Endodermal cell (in vitro differentiated cells): ENCODE data around the gene DLX6. TPM values are rescaled to one million over a fixed set of nuclear protein-coding genes. Genes with fewer than 3 reads are reported as not detected.

Experiments
- DNase-seq: peaks from one replicate; pipeline ENCODE4 v3.0.0-alpha.2; 2017
- H3K27ac ChIP-seq: 2 replicates; pipeline ENCODE4 v1.5.1; 2013; ENCODE audit warnings: mild to moderate bottlenecking, low read depth, low read length, moderate library complexity
- H3K27me3 ChIP-seq: 2 replicates; pipeline ENCODE4 v1.6.1; 2013; ENCODE audit warnings: mild to moderate bottlenecking, low read length, moderate library complexity; ENCODE audit not compliant: insufficient read depth, control insufficient read depth, poor library complexity, severe bottlenecking
- H3K36me3 ChIP-seq: 2 replicates; pipeline ENCODE4 v1.7.0; 2013; ENCODE audit warnings: mild to moderate bottlenecking, low read length, moderate library complexity; ENCODE audit not compliant: control insufficient read depth, insufficient read depth
- H3K4me1 ChIP-seq: one replicate; pipeline ENCODE4 v1.7.0; 2013; ENCODE audit warnings: low read length; ENCODE audit not compliant: control insufficient read depth, insufficient read depth
- H3K4me3 ChIP-seq: 2 replicates; pipeline ENCODE4 v1.5.1; 2013; ENCODE audit warnings: mild to moderate bottlenecking, low read length, moderate library complexity
- H3K9ac ChIP-seq: 2 replicates; pipeline ENCODE4 v1.6.1; 2013; ENCODE audit warnings: mild to moderate bottlenecking, low read length, moderate library complexity; ENCODE audit not compliant: poor library complexity, severe bottlenecking; ENCODE audit errors: extremely low read depth
- H3K9me3 ChIP-seq: 2 replicates; pipeline ENCODE4 v1.6.1; 2013; ENCODE audit warnings: mild to moderate bottlenecking, low read length, moderate library complexity; ENCODE audit not compliant: control insufficient read depth
- H3K27ac Mint-ChIP-seq: 2 replicates; pipeline ENCODE4 v1.8.0; 2020; ENCODE audit warnings: mixed read lengths
- H3K27me3 Mint-ChIP-seq: 2 replicates; pipeline ENCODE4 v1.8.0; 2021; ENCODE audit warnings: mild to moderate bottlenecking, mixed read lengths; ENCODE audit not compliant: insufficient read depth
- H3K36me3 Mint-ChIP-seq: 2 replicates; pipeline ENCODE4 v1.8.0; 2020; ENCODE audit warnings: low read depth, mixed read lengths
- H3K4me1 Mint-ChIP-seq: 2 replicates; pipeline ENCODE4 v1.8.0; 2020; ENCODE audit warnings: mixed read lengths
- H3K4me3 Mint-ChIP-seq: 2 replicates; pipeline ENCODE4 v1.8.0; 2020; ENCODE audit warnings: mild to moderate bottlenecking, moderate library complexity, mixed read lengths
- H3K9me3 Mint-ChIP-seq: 2 replicates; pipeline ENCODE4 v1.8.0; 2020; ENCODE audit warnings: mild to moderate bottlenecking, mixed read lengths
- WGBS, 2 experiments: methylation state at CpG; one replicate each; pipeline versions ENCODE4 v1.1.5 to v1.1.7; 2013; ENCODE audit warnings: missing lambda C conversion rate in 2 of 2, mixed read lengths in 1 of 2; ENCODE audit not compliant: insufficient coverage in 1 of 2, insufficient read length in 1 of 2; 5-methylcytosine and 5-hydroxymethylcytosine counted together
- total RNA-seq, 2 donors: library from RNA; stranded (reverse); fragmentation: NEBNext Ultra II Directional in 1 of 2; extraction: Animal tissue kit (Norgen Biotek cat#: 25700) in 1 of 2; gene quantifications; 2 replicates in 1 of 2; 3 replicates in 1 of 2; pipeline ENCODE4 v1.2.1, GENCODE V29; 2021
- TF ChIP-seq, protein P1 (sequence below): fragments of 200-600 bp; sonication (generic); conservative IDR thresholded peaks from 2 replicates; pipeline ENCODE4 v1.5.0; 2021; ENCODE audit warnings: antibody characterized with exemption, mild to moderate bottlenecking

Gene DLX6
- total RNA-seq, 2 donors from 2014 or later: not detected

GRCh38 chr7:97015279-97015678 lies 9.9 kb downstream of the DLX6 start:
- peaks cover 23% of the 10 kb centered on the region for H3K4me1 Mint-ChIP-seq

DNA sequence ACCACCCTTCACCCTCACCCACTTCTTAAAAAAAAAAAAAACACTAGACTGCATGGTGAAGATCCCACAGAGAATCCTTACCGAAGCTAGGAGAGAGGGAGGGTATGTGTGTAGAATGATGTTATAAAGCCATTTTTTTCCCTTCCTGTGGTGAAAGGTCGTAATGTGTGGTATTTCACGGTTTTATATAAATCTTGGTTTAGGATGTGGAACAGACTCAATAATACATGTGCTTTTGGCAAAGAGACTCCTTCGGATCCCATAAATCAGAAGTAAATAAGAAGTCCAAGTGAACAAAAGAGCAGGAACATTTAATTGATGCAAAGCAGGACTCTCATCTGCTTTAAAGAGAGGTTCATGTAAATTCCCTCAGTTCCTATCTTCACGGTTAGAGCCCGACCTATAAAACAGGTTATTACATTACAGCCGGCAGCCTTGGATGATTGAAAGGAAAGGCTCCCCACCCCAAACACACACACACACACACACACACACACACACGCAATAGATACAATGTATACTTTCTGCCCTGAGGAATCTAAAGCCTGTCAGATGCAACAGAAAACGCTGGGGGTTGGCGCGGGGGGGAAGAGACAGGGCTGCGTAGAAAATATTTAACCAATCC lies 10.5 kb downstream of the DLX6 start:
- 5 to 43% methylated on average over 1 to 11 of the region's 12 CpGs for WGBS, 2 experiments
- no peak overlapping the region for H3K9ac ChIP-seq
- TF ChIP-seq, protein P1, sequence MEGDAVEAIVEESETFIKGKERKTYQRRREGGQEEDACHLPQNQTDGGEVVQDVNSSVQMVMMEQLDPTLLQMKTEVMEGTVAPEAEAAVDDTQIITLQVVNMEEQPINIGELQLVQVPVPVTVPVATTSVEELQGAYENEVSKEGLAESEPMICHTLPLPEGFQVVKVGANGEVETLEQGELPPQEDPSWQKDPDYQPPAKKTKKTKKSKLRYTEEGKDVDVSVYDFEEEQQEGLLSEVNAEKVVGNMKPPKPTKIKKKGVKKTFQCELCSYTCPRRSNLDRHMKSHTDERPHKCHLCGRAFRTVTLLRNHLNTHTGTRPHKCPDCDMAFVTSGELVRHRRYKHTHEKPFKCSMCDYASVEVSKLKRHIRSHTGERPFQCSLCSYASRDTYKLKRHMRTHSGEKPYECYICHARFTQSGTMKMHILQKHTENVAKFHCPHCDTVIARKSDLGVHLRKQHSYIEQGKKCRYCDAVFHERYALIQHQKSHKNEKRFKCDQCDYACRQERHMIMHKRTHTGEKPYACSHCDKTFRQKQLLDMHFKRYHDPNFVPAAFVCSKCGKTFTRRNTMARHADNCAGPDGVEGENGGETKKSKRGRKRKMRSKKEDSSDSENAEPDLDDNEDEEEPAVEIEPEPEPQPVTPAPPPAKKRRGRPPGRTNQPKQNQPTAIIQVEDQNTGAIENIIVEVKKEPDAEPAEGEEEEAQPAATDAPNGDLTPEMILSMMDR: no peak
- H3K4me1 ChIP-seq: peaks cover 3% of the 10 kb centered on the region
- peaks cover 100% of the 10 kb centered on the region for H3K27me3 ChIP-seq
- peak overlapping the region; percentile 60 for H3K4me3 Mint-ChIP-seq
- H3K27ac Mint-ChIP-seq: no peak overlapping the region
- no peaks in the 10 kb centered on the region for H3K36me3 Mint-ChIP-seq
- no peaks in the 10 kb centered on the region for H3K36me3 ChIP-seq
- H3K4me1 Mint-ChIP-seq: peaks cover 25% of the 10 kb centered on the region
- H3K4me3 ChIP-seq: peak overlapping the region; percentile 71
- peaks cover 100% of the 10 kb centered on the region for H3K27me3 Mint-ChIP-seq
- H3K9me3 ChIP-seq: no peaks in the 10 kb centered on the region
- DNase-seq: no peak
- H3K9me3 Mint-ChIP-seq: no peaks in the 10 kb centered on the region
- no peak overlapping the region for H3K27ac ChIP-seq

More at GRCh38 chr7:97015279-97015678, 9.9 kb downstream of the DLX6 start:
- H3K27ac ChIP-seq: no peak overlapping the region
- H3K4me3 ChIP-seq: no peak overlapping the region
- Mint-ChIP-seq H3K27ac (no peak overlapping the region), H3K36me3 (no peaks in the 10 kb centered on the region), H3K27me3 (peaks cover 100% of the 10 kb centered on the region), H3K9me3 (no peaks in the 10 kb centered on the region), H3K4me3 (no peak overlapping the region)
- peaks cover 100% of the 10 kb centered on the region for H3K27me3 ChIP-seq
- no peaks in the 10 kb centered on the region for H3K9me3 ChIP-seq
- no peaks in the 10 kb centered on the region for H3K36me3 ChIP-seq
- DNase-seq: no peak
- 24% methylated on average over 3 of the region's 3 CpGs; no CpG with 5 or more reads in 1 of the 2 experiments for WGBS, 2 experiments
- H3K9ac ChIP-seq: no peak overlapping the region
- peaks cover 3% of the 10 kb centered on the region for H3K4me1 ChIP-seq
- TF ChIP-seq, protein P1: no peak

- H3K27me3 ChIP-seq: peaks cover 100% of the 10 kb centered on the region
- H3K4me1 Mint-ChIP-seq: peaks cover 28% of the 10 kb centered on the region
- TF ChIP-seq, protein P1: peak; percentile 60
- no peaks in the 10 kb centered on the region for H3K36me3 ChIP-seq
- no peaks in the 10 kb centered on the region for H3K36me3 Mint-ChIP-seq
- H3K27ac Mint-ChIP-seq: no peak overlapping the region
- peak overlapping the region; percentile 60 for H3K4me3 Mint-ChIP-seq
- peaks cover 3% of the 10 kb centered on the region for H3K4me1 ChIP-seq
- H3K27ac ChIP-seq: no peak overlapping the region
- H3K9me3 ChIP-seq: no peaks in the 10 kb centered on the region
- H3K9ac ChIP-seq: no peak overlapping the region
- peaks cover 100% of the 10 kb centered on the region for H3K27me3 Mint-ChIP-seq
- H3K9me3 Mint-ChIP-seq: no peaks in the 10 kb centered on the region
- 0 to 1% methylated on average over 14 to 54 of the region's 55 CpGs for WGBS, 2 experiments
- peak; percentile 93 for DNase-seq
- peak overlapping the region; percentile 71 for H3K4me3 ChIP-seq
Observed at GRCh38 chr7:97016381-97017191, 11.2 kb downstream of the DLX6 start.
